Right ventricle myocardium inferior (tissue), 1 donor: Measurements from ENCODE around the gene PHF1. TPM values are rescaled to one million over a fixed set of nuclear protein-coding genes. Genes with fewer than 3 reads are reported as not detected.
"Not testable (repeated sequence)": the region's sequence is repeated elsewhere in the genome, so short reads cannot be mapped to it uniquely, and the experiment has no call there.

Experiments
- ATAC-seq: fragments of 200-7000 bp; cut with Tn5 transposase; one replicate; pipeline ENCODE4 v1.9.1; 2020; ENCODE audit warnings: mild to moderate bottlenecking, moderate library complexity
- DNase-seq: peaks from one replicate; pipeline ENCODE4 v3.0.0; 2021; ENCODE audit errors: missing footprints
- intact Hi-C: fragments of 100-400 bp; cut with DNase I; formaldehyde crosslinking; loops from one replicate; pipeline ENCODE4 v1.11.0; 2022
- long read RNA-seq: library from polyadenylated mRNA; unstranded; transcript quantifications from one replicate; pipeline ENCODE4 v2.0.0, GENCODE V29; 2021
- total RNA-seq: library from RNA; stranded (reverse); fragmentation: NEBNext Ultra II Directional; extraction: Animal tissue kit (Norgen Biotek cat#: 25700); gene quantifications from one replicate; pipeline ENCODE4 v1.2.1, GENCODE V29; 2021
- donor health status: DM: no; HTN: yes; CAD: no; lungs with severe emphysema.

The PHF1 gene
- total RNA-seq: 43.5 TPM
- long read RNA-seq, transcript PHF1-202 (15 exons, 2,330 nt): major isoform, 19 of 43 reads
- long read RNA-seq, transcript PHF1-211 (15 exons, 1,752 nt): minor isoform, 5 of 43 reads
- long read RNA-seq, partial matches to known transcripts: 4 of 43 reads
- long read RNA-seq, other reads (novel, unspliced or antisense): 15 of 43 reads

DNA sequence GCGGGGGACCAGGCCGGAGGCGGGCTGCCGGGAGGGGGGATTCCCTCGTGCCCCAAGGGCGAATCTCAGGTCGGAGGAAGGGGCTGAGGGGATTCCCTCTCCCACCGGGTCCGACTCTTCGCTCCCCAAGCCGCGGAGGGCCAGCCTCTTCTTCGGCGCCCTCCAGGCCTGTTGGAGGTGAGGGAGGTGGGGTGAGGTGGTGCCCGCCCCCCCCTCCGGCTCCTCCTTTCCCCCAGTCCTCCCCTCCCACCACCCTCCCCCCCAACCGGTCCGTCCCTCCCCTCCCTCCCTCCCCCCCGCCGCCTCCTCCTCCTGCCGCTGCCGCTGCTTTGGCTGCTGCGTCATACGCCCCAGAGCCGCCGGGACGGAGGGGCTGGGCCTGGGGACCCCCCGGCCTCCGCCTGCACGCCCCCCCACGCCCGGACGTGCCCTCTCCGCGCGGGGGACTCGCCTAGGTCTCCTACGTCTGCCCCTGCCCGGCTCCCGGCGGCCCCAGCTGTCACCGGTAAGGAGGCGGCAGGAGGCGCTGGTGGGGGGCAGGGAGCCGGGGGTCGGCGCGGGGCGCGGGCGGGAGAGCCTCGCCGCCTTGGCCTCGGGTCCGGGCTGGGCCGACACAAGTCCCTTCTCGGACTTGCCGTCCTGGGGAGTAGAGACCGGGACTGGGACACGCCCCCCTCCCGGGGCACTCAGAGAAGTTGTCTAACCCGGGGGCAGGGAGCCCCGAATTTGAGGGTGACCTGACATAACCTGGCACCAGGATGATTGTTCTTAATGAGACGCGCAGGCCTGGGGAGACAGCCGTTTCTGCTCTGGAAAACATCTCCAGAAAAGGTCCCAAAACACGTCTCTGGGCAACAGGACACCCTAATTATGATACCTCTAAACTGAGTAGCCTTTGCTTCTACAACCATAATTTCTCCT, at the start of gene PHF1:
TSS of gene PHF1 (plus strand) at position 304 of the 921 bp plus-strand sequence. CDS start 1,250 bp downstream, outside the sequence.
- intact Hi-C loops: loop anchor here (1.0 to 10.0 kb wide), 5 partner anchors 20 to 284 kb away; partner anchors contain the start of genes KIFC1, PFDN6, WDR46 and ZBTB22
- DNase-seq (peak; percentile 81), ATAC-seq (peak; percentile 73)

GRCh38 chr6:33363486-33363885, 47.3 kb upstream of the PHF1 start:
- intact Hi-C loops, ATAC-seq: not testable (repeated sequence)

GRCh38 chr6:33364475-33365205, 46.2 kb upstream of the PHF1 start:
- ATAC-seq, DNase-seq, intact Hi-C loops: not testable (repeated sequence)

More at GRCh38 chr6:33363486-33363885, 47.3 kb upstream of the PHF1 start:
- not testable (repeated sequence) for DNase-seq

DNA sequence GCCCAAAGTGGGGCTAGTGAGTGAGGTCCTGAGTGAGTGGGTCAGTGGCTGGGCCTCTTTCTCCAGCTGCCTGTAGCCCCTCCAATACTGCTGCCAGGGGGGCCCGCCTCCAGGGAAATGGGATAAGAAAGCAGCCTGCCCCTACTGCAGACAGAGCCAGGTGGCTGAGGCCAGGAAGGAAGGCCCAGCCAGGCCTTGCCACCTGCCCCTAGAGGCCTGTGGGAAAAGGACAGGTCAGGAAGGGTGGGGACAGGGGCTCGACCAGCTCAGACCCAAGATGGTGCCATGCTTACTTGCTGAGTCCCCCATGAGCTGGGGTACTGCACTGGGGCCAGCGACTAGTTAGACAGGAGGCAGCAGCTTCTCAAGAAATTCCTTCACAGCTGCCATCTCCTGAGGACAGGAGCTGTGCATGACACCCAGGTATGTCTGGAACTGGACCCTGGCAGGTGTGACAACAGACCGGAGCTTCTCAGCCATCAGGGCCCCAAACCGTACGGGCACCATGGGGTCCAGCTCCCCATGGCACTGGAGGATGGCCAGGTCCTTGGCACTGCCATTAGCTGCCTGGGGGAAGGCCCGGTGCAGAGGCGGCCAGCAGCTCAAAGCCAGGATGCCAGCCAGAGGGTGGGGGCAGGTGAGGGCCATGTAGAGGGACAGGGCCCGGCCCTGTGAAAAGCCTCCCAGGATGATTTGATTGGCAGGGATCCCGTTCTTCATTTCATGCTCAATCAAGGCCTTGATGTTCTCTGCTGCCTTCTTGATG, 45.4 kb upstream of the PHF1 start:
- DNase-seq, intact Hi-C loops, ATAC-seq: not testable (repeated sequence)

DNA sequence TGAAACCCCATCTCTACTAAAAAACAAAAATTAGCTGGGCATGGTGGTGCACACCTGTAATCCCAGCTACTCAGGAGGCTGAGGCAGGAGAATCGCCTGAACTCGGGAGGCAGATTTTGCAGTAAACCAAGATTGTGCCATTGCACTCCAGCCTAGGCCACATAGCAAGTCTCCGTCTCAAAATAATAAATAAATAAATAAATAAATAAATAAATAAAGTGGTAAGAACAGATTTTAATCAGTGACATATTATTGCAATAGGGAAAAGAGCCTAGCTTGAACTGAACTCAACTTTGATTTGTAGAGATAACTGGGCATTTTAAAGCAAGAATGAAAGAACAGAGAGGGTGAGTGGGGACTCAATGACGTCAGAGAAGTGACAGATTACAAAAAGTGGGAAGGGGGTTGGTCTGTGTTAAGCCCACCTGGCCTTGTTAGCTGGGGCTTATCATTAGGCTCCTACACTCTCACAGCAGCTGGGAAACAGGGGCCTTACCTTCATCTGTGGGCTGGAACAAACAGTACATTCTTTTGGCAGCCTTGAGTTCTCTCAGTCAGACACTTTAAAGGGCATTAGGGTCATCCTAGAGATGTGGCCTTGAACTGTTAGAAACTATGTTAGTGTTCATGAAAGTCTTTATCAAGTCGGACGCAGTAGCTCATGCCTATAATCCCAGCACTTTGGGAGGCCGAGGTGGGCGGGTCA, 43.7 kb upstream of the PHF1 start:
- DNase-seq: no peak
- intact Hi-C loops: no loop called here
- no peak for ATAC-seq

DNA sequence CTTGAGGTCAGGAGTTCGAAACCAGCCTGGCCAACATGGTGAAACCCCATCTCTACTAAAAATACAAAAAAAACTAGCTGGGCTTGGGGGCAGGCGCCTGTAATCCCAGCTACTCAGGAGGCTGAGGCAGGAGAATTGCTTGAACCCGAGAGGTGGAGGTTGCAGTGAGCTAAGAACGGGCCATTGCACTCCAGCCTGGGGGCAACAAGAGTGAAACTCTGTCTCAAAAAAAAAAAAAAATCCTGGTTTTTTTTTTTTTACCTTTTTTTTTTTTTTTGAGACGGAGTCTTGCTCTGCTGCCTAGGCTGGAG, 43.1 kb upstream of the PHF1 start:
- DNase-seq, ATAC-seq, intact Hi-C loops: not testable (repeated sequence)

DNA sequence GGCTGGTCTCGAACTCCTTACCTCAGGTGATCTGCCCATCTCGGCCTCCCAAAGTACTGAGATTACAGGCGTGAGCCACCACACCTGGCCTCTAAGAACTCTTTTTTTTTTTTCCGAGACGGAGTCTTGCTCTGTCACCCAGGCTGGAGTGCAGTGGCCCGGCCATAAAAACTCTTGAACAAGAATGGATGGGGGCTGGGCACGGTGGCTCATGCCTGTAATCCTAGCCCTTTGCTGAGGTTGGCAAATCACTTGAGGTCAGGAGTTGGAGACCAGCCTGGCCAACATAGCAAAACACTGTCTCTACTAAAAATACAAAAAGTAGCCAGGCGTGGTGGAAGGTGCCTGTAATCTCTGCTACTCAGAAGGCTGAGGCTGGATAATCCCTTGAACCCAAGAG, 38.9 kb upstream of the PHF1 start:
- ATAC-seq, intact Hi-C loops, DNase-seq: not testable (repeated sequence)

GRCh38 chr6:33372526-33373123, 38.2 kb upstream of the PHF1 start:
- no peak for ATAC-seq
- intact Hi-C loops: no loop called here
- DNase-seq: no peak

DNA sequence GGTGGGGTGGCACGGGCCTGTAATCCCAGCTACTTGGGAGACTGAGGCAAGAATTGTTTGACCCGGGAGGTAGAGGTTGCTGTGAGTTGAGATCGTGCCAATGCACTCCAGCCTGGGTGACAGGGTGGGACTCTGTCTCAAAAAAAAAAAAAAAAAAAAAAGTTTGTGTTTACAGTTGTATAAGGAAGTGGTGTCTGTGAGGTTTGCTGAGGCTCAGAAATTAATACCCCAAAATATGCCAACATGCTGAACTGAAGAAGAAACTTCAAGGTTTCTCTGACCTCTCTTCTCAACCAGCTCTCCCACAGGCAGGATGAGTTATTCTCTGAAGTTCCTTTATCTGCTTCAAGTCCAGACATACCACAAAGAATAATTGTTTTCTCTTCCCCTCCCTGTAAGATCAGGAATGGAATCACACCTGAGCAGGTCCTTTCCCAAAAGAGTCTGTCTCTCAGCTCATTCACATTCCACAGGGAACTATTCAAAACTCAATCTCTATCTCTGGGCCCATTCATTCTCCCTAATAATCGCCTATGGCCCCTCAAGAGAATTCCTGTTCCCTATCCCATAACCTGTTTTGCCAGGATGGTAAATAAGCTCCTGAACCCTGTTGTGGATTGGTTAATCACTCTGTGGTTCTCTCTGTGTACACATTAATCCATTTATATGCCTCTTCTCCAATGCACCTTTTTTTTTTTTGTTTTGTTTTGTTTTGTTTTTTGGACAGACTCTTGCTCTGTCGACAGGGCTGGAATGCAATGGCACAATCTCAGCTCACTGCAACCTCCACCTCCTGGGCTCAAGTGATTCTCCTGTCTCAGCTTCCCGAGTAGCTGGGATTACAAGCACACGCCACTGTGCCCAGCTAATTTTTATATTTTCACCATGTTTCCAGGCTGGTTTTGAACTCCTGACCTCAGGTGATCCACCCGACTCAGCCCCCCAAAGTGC, 36.6 kb upstream of the PHF1 start:
- no peak for DNase-seq
- intact Hi-C loops: no loop called here
- ATAC-seq: no peak

GRCh38 chr6:33375143-33375671, 35.6 kb upstream of the PHF1 start:
- DNase-seq (no peak), ATAC-seq (peak; percentile 92)
- intact Hi-C loops: no loop called here

DNA sequence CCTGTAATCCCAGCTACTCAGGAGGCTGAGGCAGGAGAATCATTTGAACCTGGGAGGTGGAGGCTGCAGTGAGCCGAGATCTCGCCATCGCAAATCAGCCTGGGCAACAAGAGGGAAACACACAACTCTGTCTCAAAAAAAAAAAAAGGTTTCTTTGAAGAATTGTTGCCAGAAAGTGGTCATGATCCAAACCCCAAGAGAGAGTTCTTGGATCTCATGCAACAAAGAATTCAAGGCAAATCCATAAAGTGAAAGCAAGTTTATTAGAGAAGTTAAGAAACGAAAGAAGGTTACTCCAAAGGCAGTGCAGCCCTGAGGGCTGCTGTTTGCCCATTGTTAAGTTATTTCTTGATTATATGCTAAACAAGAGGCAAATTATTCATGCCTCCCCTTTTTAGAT, 33.6 kb upstream of the PHF1 start:
- DNase-seq (no peak), ATAC-seq (no peak)
- intact Hi-C loops: no loop called here

GRCh38 chr6:33379184-33379583, 31.6 kb upstream of the PHF1 start:
- DNase-seq, intact Hi-C loops, ATAC-seq: not testable (repeated sequence)

DNA sequence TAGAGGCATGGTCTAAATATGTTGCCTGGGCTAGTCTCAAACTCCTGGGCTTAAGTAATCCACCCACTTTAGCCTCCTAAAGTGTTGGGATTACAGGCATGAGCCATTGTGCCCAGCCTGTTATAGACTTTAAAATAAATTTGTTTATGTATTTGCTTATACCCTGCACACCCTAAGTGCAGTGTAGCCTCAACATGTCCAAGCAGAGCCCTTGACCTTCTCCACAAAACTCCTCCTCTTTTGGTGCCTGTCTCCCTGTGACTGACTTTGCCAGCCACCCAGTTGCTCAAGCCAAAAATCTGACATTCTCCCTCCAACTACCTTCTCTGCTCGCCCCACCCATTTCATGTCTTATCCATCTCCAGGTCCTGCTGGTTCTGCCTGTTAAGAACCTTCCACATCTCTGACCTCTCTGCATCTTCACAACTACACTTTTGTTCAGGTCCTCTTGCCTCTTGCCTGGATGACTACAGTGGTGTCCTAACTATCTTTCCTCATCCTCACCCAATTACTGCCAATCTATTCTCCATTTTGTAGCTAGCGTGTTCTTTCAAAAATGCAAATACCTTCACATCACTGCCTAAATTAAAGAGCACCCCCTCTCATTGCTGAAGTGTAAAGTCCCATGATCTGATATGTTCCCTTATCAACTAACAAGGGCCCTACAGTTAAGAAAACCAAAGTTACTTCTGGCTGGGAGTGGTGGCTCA, 30.4 kb upstream of the PHF1 start:
- ATAC-seq: no peak
- intact Hi-C loops: no loop called here
- DNase-seq: no peak

DNA sequence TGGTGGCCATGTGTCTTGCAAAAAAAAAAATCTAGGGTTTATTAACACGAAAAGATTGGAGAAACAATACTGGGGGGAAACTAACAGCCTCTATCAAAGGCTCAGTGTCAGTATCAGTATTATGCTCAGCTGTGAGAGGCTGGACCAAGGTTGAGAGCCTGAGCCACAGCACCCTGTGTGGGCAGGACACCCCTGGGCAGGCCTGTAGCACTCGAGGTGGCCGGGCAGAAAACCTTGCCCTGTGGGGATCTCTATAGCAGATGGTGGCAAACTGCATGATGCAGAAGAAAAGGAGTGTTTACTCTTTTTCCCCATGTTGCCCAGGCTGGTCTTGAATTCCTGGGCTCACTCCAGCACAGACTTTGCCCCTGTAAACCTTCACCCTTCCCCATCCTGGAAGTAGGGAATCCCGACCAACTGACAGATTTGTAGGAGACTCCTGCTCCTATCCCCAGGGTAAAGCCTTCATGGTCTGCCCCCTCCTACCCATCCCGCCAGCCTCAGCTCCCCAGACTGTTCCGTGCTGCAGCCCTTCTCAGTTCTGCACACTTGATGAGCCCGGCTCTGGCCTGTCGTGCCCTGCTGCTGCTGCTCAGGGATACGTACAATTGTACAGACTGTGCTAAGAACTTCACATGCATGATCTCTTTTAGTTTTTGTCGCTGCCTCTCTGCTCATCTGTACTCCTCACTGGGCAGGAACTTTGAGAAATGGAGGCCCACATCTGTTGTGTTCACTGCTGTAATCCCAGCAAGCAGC, 27.2 kb upstream of the PHF1 start:
- ATAC-seq (no peak), DNase-seq (no peak)
- intact Hi-C loops: no loop called here

GRCh38 chr6:33384581-33385020, 26.2 kb upstream of the PHF1 start:
- ATAC-seq (peak; percentile 35), DNase-seq (no peak)
- intact Hi-C loops: no loop called here
